Stimulated activated CD4-positive, alpha-beta T cell treated with anti-CD3 and anti-CD28 coated beads, Interleukin-4, amount 100 ng/mL, for 24 hours (primary cell): Measurements from ENCODE around the gene JCAD.

Experiments
- DNase-seq: peaks from one replicate; pipeline ENCODE4 v3.0.0-alpha.2; 2020

JCAD gene

GRCh38 chr10:30072068-30072467 lies 12.7 kb upstream of the JCAD start:
- DNase-seq: no peak

- no peak for DNase-seq
Observed at GRCh38 chr10:30070001-30070685, 10.8 kb upstream of the JCAD start.

- no peak for DNase-seq
Observed at GRCh38 chr10:30068492-30069223, 9.3 kb upstream of the JCAD start.

- no peak for DNase-seq
Observed at GRCh38 chr10:30063099-30063498, 3.7 kb upstream of the JCAD start.

- DNase-seq: no peak
Observed at GRCh38 chr10:30062582-30062981, 3.2 kb upstream of the JCAD start.

- DNase-seq: no peak
Observed at GRCh38 chr10:30062090-30062489, 2.7 kb upstream of the JCAD start.

GRCh38 chr10:30058570-30059132 lies 735 bp downstream of the JCAD start:
- DNase-seq: no peak

GRCh38 chr10:30057894-30058556 lies 1.4 kb downstream of the JCAD start:
- DNase-seq: no peak

- DNase-seq: no peak
Observed at GRCh38 chr10:30057421-30057841, 2.0 kb downstream of the JCAD start.

GRCh38 chr10:30056767-30057355 lies 2.5 kb downstream of the JCAD start:
- no peak for DNase-seq

GRCh38 chr10:30056281-30056680 lies 3.1 kb downstream of the JCAD start:
- DNase-seq: no peak

GRCh38 chr10:30055226-30055662 lies 4.1 kb downstream of the JCAD start:
- no peak for DNase-seq

GRCh38 chr10:30052062-30052461 lies 7.3 kb downstream of the JCAD start:
- DNase-seq: no peak

- no peak for DNase-seq
Observed at GRCh38 chr10:30051220-30051619, 8.2 kb downstream of the JCAD start.

- no peak for DNase-seq
Observed at GRCh38 chr10:30050411-30050810, 9.0 kb downstream of the JCAD start.

- no peak for DNase-seq
Observed at GRCh38 chr10:30048768-30049517, 10.4 kb downstream of the JCAD start.

GRCh38 chr10:30047924-30048531 lies 11.4 kb downstream of the JCAD start:
- DNase-seq: no peak

- DNase-seq: no peak
Observed at GRCh38 chr10:30047430-30047829, 12.0 kb downstream of the JCAD start.

GRCh38 chr10:30046476-30046875 lies 12.9 kb downstream of the JCAD start:
- no peak for DNase-seq

GRCh38 chr10:30045961-30046360 lies 13.4 kb downstream of the JCAD start:
- no peak for DNase-seq

- no peak for DNase-seq
Observed at GRCh38 chr10:30043476-30044270, 15.7 kb downstream of the JCAD start.
